NCI-H446 treated with DMSO at 0.1 percent for 48 hours (cell line): ENCODE measurements around the gene SPRED2.

Source experiments
- DNase-seq: peaks from one replicate; lab custom pipeline; 2025; lab: John Stamatoyannopoulos, UW

Gene SPRED2

DNA sequence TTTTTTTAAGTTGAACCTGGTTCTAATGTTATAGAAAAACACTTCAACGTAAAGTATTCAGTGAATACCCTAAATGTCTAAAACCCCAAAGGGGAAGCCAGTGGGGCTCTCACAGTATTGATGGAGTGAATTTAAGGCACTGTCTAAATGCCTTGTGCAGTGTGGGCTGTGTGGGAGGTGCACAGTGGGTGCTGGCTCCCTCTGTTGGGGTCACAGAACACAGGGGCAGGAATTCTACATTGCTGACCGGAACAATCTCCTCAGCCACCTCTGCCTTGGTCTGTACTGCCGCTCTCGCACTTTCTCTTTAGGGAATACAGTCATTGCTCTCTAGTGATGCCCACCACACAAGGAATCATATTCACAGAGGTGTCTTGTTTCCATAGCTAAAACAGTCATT, 45.4 kb downstream of the SPRED2 start:
- DNase-seq, result no peak

DNA sequence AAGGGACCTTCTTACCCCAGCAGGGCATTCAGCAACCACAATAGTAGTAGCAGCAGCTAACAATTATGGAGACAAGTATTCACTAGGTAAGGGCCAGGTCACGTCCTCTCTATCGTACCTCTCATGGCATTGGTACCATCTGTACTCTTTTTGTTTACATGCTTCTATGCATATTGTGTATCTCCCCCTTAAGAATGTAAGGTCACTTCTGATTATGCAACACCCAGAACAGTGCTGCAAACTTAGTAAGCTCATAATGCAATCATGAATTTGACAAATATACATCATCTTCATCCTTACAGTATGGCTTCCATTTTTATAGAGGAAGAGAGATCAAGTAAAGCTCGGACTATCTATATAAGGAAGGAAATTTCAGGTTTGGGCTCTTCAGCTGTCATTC, 46.1 kb downstream of the SPRED2 start:
- no peak for DNase-seq

DNA sequence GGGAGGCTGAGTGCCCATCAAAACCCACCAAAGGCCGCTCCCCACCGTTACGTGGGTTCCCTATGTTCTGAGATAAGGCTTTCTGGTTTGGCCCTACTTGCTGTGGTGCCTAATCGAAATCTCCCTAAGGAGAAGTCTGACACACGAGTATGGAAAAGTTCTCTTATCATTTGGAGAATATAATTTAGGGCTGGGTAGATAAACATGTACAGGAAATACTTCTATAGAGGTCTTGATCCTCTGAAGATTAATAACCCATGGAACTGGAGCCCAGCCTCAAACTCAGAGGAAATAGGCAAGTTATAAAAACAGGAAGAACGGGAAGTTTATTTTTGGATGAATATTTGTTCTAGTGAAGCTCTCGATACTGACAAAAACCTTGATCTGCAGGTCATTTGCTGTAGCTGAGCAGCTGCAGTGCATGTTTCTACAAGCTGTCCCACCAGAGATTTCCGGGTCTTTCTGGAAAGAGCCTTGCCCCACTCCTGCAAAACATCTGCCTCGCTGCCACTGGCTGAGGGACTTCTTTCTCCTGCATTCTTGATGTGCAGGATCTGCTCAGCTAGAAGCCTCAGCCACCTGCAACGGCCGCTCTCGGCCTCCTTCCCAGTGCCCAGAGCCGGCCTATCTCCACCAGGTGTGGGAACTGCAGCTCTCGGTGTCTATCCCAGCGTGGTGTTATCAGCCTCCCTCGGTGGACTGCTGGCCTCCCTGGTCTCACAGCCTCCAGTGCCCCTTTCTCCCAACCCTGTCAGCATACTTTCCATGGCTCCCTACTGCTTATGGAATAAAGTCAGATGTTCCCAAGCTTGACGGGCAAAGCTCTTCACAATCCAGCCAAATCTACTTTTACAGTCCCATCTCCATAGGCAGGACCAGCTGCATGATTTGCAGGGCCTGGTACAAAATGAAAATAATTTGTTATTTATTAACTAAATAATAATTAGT, 48.6 kb downstream of the SPRED2 start:
- no peak for DNase-seq

DNA sequence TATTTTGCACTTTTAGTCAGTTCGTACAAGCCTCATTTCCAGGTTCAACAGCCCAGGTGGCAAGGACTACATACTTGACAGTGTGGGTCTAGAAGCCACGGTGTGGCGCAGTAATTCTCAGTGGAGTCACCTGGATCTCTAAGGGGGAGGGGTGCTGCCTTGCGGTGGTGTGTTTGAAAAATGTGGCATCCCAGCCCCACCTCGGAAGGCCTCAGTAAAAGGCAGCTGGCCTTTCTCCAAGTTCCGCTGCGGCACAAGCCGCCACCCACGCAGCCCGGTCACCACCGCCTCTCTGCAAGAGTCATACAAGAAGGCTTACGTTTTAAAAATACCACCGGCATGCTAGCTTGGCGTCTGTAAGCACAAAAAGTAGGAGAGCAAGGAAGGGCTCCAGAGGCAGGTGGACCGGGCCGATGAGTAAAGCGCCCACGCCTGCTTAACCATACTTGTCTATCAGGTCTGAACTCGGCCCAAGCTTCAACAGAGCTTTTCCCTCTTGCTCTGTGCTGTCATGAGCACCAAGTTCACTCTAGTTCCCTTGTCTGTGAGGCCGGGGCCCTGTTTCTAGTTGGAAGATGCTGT, 49.5 kb downstream of the SPRED2 start:
- no peak for DNase-seq

DNA sequence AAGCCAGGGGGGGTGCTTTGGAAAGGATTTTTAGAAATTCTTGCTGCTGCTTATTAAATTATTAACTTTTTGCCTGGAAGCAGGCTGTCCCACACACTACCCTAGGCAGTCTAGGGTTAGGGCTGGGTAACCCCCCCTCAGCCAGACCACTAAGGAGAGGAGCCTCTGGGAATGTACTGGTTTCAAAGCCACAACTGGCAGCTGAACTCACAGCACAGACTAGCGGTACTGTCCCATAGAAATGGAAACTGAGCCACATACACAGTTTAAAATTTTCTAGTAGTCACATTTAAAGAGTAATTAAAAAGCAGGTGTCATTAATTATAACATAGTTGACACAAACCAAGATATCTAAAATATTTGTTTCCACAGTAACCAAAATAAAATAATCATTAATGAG, 50.1 kb downstream of the SPRED2 start:
- DNase-seq, result no peak

DNA sequence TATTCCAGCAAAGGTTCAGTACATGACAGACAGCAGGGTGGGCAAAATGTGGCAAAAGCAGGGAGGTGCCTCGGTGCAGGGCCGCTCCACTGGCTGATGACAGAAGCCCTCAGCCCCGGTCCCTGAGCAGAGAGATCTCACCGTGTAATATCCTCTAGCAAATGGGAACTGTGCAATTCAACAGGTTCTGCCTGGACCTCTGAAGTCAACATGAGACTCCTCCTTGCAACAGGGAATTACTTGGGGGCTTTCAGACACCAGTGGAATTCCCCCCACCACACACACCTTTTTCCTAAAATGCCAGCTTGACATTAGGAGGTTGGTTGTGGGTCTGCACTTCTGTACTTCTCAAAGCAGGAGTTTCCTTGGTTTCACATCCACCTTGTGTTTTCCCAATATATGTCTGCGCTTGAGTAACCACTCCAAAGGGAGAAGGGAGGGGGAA, 50.8 kb downstream of the SPRED2 start:
- DNase-seq, result no peak

DNA sequence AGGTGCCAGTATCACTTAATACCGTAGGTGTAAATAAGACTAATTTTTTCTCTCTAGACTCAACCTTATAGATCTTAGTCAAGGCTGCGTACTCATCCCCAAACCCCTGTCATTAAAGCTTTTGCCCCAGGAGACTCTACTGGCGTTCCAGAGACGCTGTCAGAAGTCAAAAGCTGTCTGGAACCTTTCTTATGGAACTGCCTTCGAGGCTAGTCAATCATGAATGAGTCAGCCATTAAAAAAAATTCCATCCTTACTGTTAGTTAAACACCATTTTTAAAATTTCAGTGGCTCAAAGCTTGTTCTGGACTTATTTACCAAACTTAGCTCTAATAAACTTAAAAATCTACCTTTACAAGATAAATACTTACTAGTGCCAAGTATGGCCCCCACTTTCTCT, 52.1 kb downstream of the SPRED2 start:
- no peak for DNase-seq

DNA sequence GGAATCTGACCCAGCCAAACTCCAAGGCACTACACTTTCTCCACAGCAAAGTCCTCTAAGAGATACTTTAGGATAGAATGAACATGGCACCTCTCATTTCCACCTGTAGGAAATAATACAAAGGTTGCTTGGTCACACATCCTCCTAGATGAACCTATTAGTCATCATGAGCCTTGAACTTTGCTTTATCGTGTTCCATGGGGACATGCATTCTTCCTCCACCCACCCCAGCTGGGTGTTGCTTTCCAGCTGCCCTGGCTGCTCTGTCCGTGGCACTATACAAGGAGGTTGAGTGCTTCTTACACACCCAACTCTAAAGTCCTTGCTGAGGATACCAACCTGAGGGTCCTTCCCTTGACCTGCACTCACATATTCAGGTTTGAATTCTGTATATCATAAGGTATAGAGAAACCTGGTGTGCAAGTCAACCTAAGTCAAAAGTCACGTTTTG, 52.7 kb downstream of the SPRED2 start:
- no peak for DNase-seq

DNA sequence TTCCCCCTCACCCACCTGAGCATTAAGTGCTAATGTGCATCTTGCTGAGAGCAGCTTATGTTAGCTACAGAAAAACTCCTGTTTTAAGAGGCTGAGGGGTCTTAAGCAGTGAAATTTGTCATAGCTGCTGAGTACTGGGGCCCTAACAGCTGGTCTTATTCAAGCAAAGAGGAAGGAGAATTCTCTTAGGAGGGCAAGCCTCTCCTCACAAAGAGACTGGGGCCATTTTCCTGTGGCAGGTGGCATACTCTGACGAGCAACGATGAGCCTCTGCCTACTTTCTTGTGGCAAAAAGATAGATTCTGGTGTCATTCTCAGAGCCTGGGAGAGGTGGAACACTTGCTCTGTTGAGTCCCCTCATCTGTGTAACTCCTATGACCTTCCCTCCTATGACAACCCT, 53.2 kb downstream of the SPRED2 start:
- DNase-seq, result no peak

DNA sequence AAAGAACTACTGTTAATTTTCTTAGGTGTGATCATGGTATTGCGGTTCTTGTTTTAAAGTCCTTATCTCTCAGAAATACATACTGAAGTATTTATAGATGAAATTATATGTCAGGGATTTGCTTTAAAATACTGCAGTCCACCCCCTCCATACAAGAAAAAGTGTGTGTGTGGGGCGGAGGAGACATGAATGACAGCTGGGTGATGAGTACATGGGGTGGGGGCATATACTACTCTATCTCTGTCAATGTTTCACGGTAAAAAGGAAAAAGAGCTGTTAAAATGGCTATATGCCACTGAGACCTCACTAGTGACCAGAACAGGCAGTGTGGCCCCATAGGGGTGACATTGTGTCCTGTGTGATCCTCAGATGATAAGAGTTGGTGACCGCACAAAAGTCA, 54.1 kb downstream of the SPRED2 start:
- DNase-seq, result no peak

DNA sequence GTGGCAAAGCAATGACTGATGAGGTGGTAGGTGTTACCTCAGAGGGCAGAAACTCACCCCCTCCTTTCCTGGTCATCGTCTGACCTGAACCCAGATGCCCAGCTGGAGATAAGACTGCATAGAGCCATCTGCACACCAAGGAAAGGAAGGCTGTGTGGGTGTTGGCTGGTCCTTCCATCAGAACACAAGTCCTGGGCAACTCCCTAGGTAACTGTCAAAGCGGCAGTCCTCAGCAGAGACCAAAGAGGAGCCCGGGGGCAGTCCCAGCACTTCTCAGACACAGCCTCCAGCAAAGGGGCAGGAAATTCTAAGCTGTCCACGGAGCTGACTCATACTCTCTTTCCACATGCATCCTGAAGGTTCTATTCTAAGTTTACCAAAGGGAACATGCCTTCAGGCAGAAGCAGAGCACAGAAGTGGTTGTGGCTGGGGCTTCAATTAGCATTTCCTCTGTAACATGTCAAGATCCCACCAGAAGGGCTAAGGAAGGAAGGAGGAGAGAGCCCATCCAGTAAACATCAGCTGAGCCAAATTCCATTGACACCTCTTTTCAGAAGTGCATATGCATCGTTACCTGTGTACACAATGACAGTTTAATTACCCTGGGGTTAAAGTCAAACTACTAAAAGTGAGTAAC, 54.7 kb downstream of the SPRED2 start:
- DNase-seq, result no peak

DNA sequence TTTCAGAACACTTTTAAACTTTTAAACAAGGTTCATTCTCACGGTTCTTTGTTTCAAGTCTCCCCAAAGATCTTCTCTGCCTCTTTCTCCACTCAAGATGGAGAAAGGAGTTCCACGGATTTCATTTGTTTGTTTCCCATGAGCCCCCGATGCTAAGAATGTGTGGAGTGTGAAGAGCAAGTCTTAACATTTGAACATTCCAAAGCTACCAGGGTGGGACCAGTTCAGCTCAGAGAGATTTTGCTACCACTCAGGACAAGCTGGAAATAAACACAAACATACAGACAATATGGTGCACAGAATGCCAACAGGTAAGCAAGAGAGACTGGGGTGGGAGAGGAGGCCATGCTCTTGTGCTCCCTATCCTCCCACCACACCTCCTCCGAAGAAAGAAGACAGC, 56.7 kb downstream of the SPRED2 start:
- DNase-seq, result no peak

DNA sequence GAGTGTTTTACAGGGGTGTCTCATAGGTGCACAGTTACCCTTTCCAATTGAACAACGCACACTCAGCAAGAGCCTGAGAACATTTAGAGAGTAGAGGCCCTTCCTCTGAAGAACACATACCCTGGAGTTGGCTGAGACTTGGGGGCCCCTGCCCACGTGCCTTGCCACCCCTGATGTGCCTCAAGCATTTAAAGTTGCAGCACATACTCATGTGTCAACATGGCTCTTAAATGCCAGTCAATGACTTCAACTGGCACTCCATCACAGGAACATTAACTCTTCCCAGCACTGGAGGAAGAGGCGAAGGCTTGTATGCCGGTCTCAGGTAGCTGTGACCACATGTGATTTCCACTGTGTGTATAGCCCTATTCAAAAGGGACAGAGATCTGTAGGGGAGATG, 57.4 kb downstream of the SPRED2 start:
- DNase-seq, result no peak

DNA sequence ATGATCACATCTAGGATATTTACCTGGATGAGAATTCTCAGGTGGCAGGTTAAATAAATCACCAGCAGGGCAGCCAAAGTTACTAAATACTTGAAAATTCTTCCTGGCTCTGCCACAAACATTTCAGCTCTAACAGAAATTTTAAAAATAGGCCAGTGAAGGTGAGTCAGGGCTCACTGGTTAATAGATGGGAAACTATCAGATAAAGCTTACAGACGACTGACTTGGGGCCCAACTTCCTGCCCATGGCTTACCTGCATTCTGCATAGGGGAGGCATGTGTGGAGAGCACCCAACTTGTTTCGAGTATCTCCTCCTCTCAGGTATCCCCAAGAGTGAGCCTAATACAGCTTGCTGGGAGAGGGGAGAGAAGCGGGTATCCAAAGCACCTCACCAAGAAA, 57.8 kb downstream of the SPRED2 start:
- no peak for DNase-seq

DNA sequence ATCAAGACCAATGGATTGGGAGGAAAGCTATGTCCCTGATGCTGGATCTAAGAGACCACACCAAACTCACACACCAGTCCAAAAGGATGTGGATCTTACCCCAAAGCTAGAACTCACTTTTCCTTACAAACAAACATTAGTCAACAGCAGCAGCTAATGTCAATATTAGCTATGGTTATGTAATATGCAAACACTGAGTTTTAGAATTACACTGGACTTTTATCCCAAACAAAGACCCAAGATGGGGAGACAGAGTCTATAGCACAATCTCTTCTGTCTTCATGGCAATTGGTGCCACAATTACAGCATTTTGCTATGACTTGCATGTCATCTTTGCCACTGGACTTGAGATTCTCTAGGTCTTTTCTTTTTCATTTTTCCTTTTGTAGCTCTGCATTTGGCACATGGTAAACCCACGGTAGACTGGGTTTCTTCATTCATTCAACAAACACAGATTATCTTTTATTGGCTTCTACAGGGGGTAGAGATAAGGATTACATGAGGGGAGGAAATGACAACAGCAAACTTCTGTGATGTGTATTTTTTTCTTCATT, 59.0 kb downstream of the SPRED2 start:
- DNase-seq, result no peak

DNA sequence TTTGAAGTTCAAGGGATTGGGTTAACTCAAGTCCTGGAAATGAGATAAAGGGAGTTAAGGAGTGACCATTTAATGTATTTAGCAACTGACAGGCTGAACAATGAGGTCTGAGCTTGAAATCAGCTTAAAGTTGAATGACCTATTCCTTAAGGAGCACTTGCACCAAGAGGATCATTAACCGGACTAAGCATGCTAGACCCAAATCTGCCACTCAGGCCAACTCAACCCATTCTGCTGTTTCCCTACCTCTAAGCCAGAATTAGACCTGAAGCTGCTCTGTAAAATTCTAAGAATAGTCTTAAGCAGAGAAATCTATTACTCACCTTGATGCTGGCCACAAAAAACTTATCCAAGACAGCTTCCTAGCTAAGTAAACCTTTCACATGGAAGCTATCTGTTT, 59.8 kb downstream of the SPRED2 start:
- DNase-seq, result no peak

DNA sequence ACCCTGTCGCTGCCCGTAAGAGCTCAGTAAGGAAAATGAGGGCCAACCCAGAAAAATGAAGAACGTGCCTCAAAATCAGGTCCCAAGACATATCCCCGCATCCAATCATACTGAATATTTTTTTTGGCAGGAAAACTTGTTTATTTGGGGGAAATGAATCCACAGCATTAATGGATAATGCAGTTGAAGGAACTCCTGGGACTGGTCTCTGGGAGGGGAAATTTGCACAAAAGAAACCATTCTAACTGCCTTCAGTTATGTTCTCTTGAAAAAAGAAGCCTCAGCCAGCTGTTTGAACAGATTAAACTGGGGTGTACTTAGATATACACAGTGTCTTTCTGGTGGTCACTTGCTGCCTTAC, 61.3 kb downstream of the SPRED2 start:
- DNase-seq, result no peak

DNA sequence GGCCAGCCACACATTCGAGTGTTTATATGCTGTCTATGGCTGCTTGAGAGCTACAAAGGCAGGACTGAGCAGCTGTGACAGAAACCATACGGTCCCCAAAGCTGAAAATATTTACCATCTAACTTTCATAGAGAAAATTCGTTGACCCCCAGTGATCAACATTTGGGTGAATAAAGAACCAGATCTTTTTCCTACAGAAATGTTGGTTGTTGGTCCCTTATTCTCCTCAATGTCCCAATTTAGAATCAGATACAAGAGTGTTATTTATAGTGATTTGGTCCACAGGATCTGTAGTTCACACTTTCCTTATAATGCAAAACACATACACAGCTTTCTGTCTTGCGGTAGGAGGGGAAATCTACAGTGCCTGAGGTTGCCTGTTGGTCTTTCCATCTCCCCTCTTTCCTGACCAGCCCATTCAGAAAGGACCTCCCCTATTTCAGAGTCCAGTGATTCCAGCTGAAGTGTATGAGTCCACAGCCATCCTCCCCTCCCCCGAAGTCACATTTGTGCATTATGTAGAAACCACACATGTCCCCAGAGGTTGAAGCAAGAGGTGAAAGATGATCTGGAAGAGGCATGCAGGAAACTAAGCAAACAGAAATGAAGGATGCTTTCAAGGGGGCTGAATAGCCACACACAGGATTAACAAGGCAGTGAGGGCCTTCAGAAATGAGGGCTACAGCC, 61.9 kb downstream of the SPRED2 start:
- DNase-seq, result no peak

DNA sequence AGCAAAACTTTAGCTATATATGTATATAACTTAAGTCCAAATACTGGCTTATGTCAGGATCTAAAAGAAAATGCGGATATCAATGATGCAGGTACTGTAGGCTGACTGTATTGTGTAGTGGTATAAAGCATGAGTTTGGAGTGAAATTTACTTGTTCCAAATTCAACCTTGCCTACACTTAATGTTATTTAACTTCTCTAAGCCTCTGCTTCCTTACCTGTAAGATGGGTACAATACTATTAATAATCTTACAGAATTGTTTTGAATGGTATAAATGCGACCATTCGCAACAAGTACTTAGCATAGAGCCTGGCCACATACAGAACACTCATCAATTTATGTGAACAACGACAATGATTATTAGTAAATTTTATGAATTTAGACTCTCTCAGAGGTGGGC, 62.4 kb downstream of the SPRED2 start:
- DNase-seq, result no peak

DNA sequence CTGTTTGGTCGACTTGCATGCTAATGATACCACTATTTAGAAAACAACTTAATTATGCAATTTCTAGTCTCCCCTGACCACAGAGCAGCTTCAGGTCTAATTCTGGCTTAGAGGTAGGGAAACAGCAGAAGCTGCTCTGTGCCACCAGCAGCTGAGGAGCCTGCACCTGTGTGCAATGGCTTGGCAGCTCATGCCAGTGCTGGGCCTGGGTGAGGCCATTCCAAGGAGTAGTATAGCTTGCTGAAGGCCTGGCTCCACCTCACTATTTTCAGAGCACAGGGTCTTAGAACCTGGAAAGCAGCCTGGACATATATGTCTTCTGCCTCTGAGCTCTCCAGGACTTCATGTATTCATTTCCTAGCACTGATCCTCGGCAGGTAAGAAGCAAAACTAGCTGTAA, 62.8 kb downstream of the SPRED2 start:
- DNase-seq, result no peak

DNA sequence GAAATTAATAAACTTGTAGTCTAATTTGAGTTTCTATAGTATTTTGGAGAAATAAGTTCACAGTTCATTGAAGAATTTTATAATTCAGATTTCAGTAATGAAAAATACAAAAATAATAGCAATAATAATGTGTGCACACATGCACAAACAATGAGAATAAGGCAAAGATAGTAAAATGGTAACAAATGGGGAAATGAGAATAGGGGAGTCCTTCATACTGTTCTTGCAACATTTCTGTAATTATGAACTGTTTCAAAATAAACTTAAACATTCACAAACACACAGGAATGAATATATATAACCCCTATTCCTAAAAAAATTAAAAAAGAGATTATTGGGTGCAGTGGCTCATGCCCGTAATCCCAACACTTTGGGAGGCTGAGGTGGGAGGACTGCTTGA, 63.9 kb downstream of the SPRED2 start:
- no peak for DNase-seq

DNA sequence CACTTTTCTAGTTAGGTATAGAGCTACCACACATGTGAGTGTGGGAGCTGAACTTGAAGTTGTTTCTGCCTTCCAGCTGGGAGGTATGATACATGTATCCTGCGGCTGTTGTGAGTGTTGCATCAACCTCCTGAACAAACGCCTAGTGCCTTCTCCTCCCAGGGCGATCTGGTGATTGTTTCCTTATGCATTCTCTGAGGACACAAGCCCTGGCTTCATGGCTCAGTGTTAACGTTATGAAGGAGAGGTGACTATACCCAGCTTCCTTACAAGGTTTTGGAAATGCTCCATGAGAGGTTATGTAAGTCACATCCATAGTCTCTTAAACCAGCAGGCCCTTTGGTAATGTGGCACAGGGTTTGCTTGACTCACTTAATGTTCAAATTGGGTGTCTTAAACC, 64.9 kb downstream of the SPRED2 start:
- no peak for DNase-seq
